ENCODE results near the gene ZMYND12. TPM values are rescaled to one million over a fixed set of nuclear protein-coding genes. Genes with fewer than 3 reads are reported as not detected.
A peak's percentile ranks its signal among the peaks of the same experiment; 100 is the strongest.

ZMYND12 gene
- total RNA-seq, 1 experiment from 2014 or later = 1.7 TPM

DNA sequence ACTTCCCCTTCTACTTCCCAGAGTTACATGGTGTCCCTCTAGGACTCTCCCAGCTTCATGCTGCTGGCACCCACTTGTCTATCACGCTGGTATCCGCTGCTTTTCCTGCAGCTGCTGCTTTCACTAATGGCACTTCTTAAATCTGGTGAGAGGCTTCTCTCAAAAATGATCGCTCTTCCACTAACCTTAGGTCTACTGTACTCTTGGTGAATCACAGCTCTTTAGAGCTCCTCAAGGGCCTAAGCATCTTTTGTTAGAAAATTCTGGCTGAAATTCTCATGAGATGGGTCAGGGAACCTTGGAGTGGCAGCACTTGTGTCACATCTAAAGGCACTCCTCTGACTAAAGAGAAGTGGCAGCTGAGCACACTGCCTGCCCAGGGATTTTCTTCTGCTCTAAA, 32.1 kb downstream of the ZMYND12 start:
- Histone ChIP-seq H3K79me2 (ENCODE audit: low read depth) (no peaks in the 10 kb centered on the region), H3K27ac (no peak overlapping the region), H3K36me3 (ENCODE audit: low read depth) (no peaks in the 10 kb centered on the region), H3K4me2 (peak overlapping the region; percentile 12), H2AFZ (peak overlapping the region; percentile 64), H3K27me3 (ENCODE audit: insufficient read depth, low read depth) (no peaks in the 10 kb centered on the region), H3K4me3 (no peak overlapping the region), H3K9me3 (ENCODE audit: insufficient read depth, low read depth) (no peaks in the 10 kb centered on the region), H3F3A (ENCODE audit: insufficient read depth, low read depth) (no peaks in the 10 kb centered on the region), H4K20me1 (ENCODE audit: insufficient read depth) (no peaks in the 10 kb centered on the region; the same call in 1 of the 2 replicates), H3K4me1 (replicated peaks; ENCODE audit: insufficient read depth) (peaks cover 10% of the 10 kb centered on the region), H3K9me2 (ENCODE audit: insufficient read depth) (no peaks in the 10 kb centered on the region)
- DNase-seq = no peak
- TF ChIP-seq, protein P1, sequence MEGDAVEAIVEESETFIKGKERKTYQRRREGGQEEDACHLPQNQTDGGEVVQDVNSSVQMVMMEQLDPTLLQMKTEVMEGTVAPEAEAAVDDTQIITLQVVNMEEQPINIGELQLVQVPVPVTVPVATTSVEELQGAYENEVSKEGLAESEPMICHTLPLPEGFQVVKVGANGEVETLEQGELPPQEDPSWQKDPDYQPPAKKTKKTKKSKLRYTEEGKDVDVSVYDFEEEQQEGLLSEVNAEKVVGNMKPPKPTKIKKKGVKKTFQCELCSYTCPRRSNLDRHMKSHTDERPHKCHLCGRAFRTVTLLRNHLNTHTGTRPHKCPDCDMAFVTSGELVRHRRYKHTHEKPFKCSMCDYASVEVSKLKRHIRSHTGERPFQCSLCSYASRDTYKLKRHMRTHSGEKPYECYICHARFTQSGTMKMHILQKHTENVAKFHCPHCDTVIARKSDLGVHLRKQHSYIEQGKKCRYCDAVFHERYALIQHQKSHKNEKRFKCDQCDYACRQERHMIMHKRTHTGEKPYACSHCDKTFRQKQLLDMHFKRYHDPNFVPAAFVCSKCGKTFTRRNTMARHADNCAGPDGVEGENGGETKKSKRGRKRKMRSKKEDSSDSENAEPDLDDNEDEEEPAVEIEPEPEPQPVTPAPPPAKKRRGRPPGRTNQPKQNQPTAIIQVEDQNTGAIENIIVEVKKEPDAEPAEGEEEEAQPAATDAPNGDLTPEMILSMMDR (conservative IDR thresholded peaks at IDR 0.05) = no peak
- TF ChIP-seq EZH2 (IDR thresholded peaks at IDR 0.05; ENCODE audit: low read depth) = no peak
- no TSS peak for BruUV-seq (replicated peaks)
- ChIA-PET POLR2A (ENCODE audit: unreplicated experiment) (no interaction called here), CTCF (no interaction called here)
- intact Hi-C loops (cut with micrococcal nuclease; ENCODE audit: unreplicated experiment) = no loop called here

DNA sequence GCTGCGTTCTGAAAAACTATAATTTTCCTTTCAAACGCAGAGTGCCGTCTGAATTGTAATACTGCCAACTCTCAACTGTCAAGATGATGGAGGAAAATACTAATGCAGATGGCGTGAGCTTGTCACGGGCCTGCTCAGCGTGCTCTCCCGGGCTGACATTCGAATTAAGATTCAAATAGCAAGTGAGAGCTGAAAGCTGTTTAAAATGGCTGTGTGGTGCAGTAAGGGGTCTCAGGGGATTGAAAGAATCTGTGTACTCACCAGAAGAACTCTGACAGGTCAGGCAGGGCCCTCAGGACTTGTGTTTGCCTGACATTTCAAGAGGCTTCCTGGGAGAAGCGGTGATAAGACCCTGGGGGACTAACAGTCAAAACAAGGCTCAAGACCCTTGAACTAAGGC, 33.1 kb downstream of the ZMYND12 start:
- no peak overlapping the region for H3K4me2 ChIP-seq
- intact Hi-C loops (cut with micrococcal nuclease; ENCODE audit: unreplicated experiment) = no loop called here
- H3K9me2 ChIP-seq (ENCODE audit: insufficient read depth) = no peaks in the 10 kb centered on the region
- no peaks in the 10 kb centered on the region; the same call in 1 of the 2 replicates for H4K20me1 ChIP-seq (ENCODE audit: insufficient read depth)
- H3K4me3 ChIP-seq = no peak overlapping the region
- H3K4me1 ChIP-seq (replicated peaks; ENCODE audit: insufficient read depth) = peaks cover 10% of the 10 kb centered on the region
- ChIA-PET CTCF (no interaction called here), POLR2A (ENCODE audit: unreplicated experiment) (no interaction called here)
- no TSS peak for BruUV-seq (replicated peaks)
- no peaks in the 10 kb centered on the region for H3K27me3 ChIP-seq (ENCODE audit: insufficient read depth, low read depth)
- no peak for TF ChIP-seq EZH2 (IDR thresholded peaks at IDR 0.05; ENCODE audit: low read depth)
- TF ChIP-seq, protein P1 (conservative IDR thresholded peaks at IDR 0.05) = no peak
- H3K36me3 ChIP-seq (ENCODE audit: low read depth) = no peaks in the 10 kb centered on the region
- H2AFZ ChIP-seq = no peak overlapping the region
- no peaks in the 10 kb centered on the region for H3F3A ChIP-seq (ENCODE audit: insufficient read depth, low read depth)
- no peak for DNase-seq
- no peaks in the 10 kb centered on the region for H3K79me2 ChIP-seq (ENCODE audit: low read depth)
- H3K9me3 ChIP-seq (ENCODE audit: insufficient read depth, low read depth) = no peaks in the 10 kb centered on the region
- no peak overlapping the region for H3K27ac ChIP-seq

DNA sequence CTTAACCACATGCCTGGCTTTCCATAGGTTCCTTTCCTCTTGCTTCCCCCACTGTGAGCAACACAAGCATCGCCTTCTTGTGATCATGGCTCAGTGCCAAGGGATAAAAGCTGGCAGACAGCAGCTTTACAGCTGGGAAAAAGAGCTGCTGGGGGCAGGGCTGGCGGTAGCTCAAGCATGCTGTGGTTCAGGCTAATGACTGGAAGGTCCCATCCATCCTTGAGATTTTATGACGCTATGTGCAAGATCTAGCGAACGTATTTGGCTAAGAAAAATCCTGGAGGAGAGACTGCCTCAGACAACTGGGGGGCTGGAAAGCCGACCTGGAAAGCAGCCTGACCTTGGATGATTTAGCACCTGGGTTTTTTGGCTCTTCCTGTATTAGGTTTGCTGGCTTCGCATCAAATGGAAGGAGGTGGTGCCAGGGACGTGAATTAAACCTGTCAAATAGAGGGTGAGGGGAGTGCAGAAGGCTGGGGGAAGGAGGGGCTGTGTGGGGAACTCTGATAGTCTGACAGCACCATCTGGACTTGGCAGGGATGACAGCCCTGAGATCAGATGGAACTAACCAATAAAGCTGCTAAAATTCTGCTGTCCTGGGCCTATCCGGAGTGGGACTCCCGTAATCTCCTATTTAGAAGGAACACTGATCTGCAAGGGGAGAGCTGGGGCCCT, 34.8 kb downstream of the ZMYND12 start:
- TF ChIP-seq, protein P1 (conservative IDR thresholded peaks at IDR 0.05) = no peak
- no peak for TF ChIP-seq EZH2 (IDR thresholded peaks at IDR 0.05; ENCODE audit: low read depth)
- intact Hi-C loops (cut with micrococcal nuclease; ENCODE audit: unreplicated experiment) = no loop called here
- Histone ChIP-seq H3K79me2 (ENCODE audit: low read depth) (no peaks in the 10 kb centered on the region), H3K27me3 (ENCODE audit: insufficient read depth, low read depth) (no peaks in the 10 kb centered on the region), H3K4me1 (replicated peaks; ENCODE audit: insufficient read depth) (peaks cover 10% of the 10 kb centered on the region), H3K27ac (no peak overlapping the region), H3K4me2 (no peak overlapping the region), H3K9me2 (ENCODE audit: insufficient read depth) (no peaks in the 10 kb centered on the region), H3K4me3 (no peak overlapping the region), H3F3A (ENCODE audit: insufficient read depth, low read depth) (no peaks in the 10 kb centered on the region), H4K20me1 (ENCODE audit: insufficient read depth) (no peaks in the 10 kb centered on the region; the same call in 1 of the 2 replicates), H3K36me3 (ENCODE audit: low read depth) (no peaks in the 10 kb centered on the region), H3K9me3 (ENCODE audit: insufficient read depth, low read depth) (no peaks in the 10 kb centered on the region), H2AFZ (no peak overlapping the region)
- no TSS peak for BruUV-seq (replicated peaks)
- ChIA-PET CTCF (no interaction called here), POLR2A (ENCODE audit: unreplicated experiment) (interaction anchor here (0.6 to 0.8 kb wide), 3 partner anchors 10 to 531 kb away, joined by 3 to 4 read pairs (median 3); no protein-coding TSS in a partner anchor)
- no peak for DNase-seq

Measured in PC-9 (cell line).